ENCODE measurements around the gene DNAJC1.

DNA sequence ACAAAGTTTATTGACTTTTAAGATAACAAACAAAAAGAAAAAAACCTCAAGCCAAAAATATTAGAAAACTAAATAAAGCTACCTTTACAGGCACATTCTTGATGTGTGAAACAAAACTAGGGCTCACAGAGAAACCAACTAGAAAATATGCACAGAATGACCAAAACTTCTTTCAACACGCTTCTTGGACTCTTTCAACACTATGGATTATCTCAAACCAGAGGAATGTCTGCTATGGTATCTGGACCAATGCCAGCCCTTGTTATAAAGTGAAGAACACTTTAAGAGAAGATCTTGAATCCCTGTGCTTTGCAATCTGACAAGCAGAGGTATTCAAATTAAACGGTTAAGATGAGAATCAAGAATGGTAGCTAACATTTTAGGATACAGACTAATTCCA is 76.6 kb downstream of the DNAJC1 start:
- TF ChIP-seq, protein P1, sequence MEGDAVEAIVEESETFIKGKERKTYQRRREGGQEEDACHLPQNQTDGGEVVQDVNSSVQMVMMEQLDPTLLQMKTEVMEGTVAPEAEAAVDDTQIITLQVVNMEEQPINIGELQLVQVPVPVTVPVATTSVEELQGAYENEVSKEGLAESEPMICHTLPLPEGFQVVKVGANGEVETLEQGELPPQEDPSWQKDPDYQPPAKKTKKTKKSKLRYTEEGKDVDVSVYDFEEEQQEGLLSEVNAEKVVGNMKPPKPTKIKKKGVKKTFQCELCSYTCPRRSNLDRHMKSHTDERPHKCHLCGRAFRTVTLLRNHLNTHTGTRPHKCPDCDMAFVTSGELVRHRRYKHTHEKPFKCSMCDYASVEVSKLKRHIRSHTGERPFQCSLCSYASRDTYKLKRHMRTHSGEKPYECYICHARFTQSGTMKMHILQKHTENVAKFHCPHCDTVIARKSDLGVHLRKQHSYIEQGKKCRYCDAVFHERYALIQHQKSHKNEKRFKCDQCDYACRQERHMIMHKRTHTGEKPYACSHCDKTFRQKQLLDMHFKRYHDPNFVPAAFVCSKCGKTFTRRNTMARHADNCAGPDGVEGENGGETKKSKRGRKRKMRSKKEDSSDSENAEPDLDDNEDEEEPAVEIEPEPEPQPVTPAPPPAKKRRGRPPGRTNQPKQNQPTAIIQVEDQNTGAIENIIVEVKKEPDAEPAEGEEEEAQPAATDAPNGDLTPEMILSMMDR (IDR thresholded peaks at IDR 0.05; ENCODE audit: insufficient read depth, low read length, poor library complexity, severe bottlenecking), result no peak
- TF ChIP-seq EZH2phosphoT487 (conservative IDR thresholded peaks at IDR 0.05; ENCODE audit: low read length), result no peak
